HEK293 (cell line): ENCODE measurements around the gene FHIT.
"Not testable (repeated sequence)": the region's sequence is repeated elsewhere in the genome, so short reads cannot be mapped to it uniquely, and the experiment has no call there.

Source experiments
- CTCF ChIA-PET: fragments of 350-600 bp; formaldehyde crosslinking; extraction: SDS; loops from one replicate; lab custom pipeline; 2021; ENCODE audit warnings: antibody characterized with exemption; lab: Yijun Ruan, JAX
- POLR2A ChIA-PET: fragments of 300-600 bp; formaldehyde crosslinking; extraction: SDS; loops from one replicate; lab custom pipeline; 2020; ENCODE audit warnings: antibody characterized with exemption, inconsistent platforms; lab: Yijun Ruan, JAX
- H3K27ac ChIP-seq: fragments of 200-500 bp; sonication (Bioruptor generic); 2 replicates; pipeline ENCODE4 v1.5.1; 2014; ENCODE audit warnings: low read depth, low read length, control low read depth, inconsistent platforms; ENCODE audit errors: extremely low read depth
- H3K36me3 ChIP-seq, 2 experiments: fragments of 200-500 bp in 1 of 2; sonication (Bioruptor generic) in 1 of 2; 1 replicate in 1 of 2; 2 replicates in 1 of 2; pipeline ENCODE4 v1.5.1; 2014 to 2017; ENCODE audit warnings: inconsistent platforms in 2 of 2, low read length in 2 of 2; ENCODE audit not compliant: control insufficient read depth in 2 of 2, insufficient read depth in 1 of 2
- H3K4me1 ChIP-seq: fragments of 200-500 bp; sonication (Bioruptor generic); 2 replicates; pipeline ENCODE4 v1.5.1; 2014; ENCODE audit warnings: mild to moderate bottlenecking, low read length, inconsistent platforms; ENCODE audit not compliant: control insufficient read depth, insufficient read depth
- H3K4me3 ChIP-seq: 2 replicates; pipeline ENCODE4 v1.5.1; 2011; ENCODE audit warnings: low read depth, mild to moderate bottlenecking, control low read depth, low read length, moderate library complexity
- H3K9me3 ChIP-seq: fragments of 200-500 bp; sonication (Bioruptor generic); 2 replicates; pipeline ENCODE4 v1.5.1; 2014; ENCODE audit warnings: low read depth, low read length, inconsistent platforms; ENCODE audit not compliant: control insufficient read depth, insufficient read depth
- GLI4 ChIP-seq: fragments of 450-650 bp; formaldehyde crosslinking; IDR thresholded peaks from 2 replicates; pipeline ENCODE4 v1.5.1; 2016; ENCODE audit warnings: missing biosample characterization, missing genetic modification characterization
- KLF1 ChIP-seq: fragments of 450-650 bp; formaldehyde crosslinking; IDR thresholded peaks from 2 replicates; pipeline ENCODE4 v1.5.1; 2016; ENCODE audit warnings: missing biosample characterization, missing genetic modification characterization
- KLF9 ChIP-seq: fragments of 450-650 bp; formaldehyde crosslinking; IDR thresholded peaks from 2 replicates; pipeline ENCODE4 v1.5.1; 2016; ENCODE audit warnings: missing biosample characterization, missing genetic modification characterization, low read depth
- OSR2 ChIP-seq: fragments of 450-650 bp; formaldehyde crosslinking; IDR thresholded peaks from 2 replicates; pipeline ENCODE4 v1.5.1; 2016; ENCODE audit warnings: missing biosample characterization, missing genetic modification characterization
- PRDM1 ChIP-seq: fragments of 450-650 bp; formaldehyde crosslinking; IDR thresholded peaks from 2 replicates; pipeline ENCODE4; 2016; ENCODE audit warnings: missing biosample characterization, missing genetic modification characterization
- TRIM28 ChIP-seq: IDR thresholded peaks from 2 replicates; pipeline ENCODE4 v1.6.1; 2011; ENCODE audit warnings: low read length, control low read depth, borderline replicate concordance
- ZIC2 ChIP-seq: fragments of 450-650 bp; formaldehyde crosslinking; IDR thresholded peaks from 2 replicates; pipeline ENCODE4 v1.5.1; 2016; ENCODE audit warnings: missing biosample characterization, missing genetic modification characterization
- ZNF112 ChIP-seq: fragments of 450-650 bp; formaldehyde crosslinking; IDR thresholded peaks from 2 replicates; pipeline ENCODE4 v1.5.0; 2017; ENCODE audit warnings: missing biosample characterization, missing genetic modification characterization
- ZNF121 ChIP-seq: fragments of 450-650 bp; formaldehyde crosslinking; IDR thresholded peaks from 2 replicates; pipeline ENCODE4 v1.5.1; 2016; ENCODE audit warnings: missing biosample characterization, missing genetic modification characterization
- ZNF132 ChIP-seq: fragments of 450-650 bp; formaldehyde crosslinking; IDR thresholded peaks from 2 replicates; pipeline ENCODE4 v1.5.1; 2017; ENCODE audit warnings: missing biosample characterization, missing genetic modification characterization, borderline replicate concordance
- ZNF133 ChIP-seq: fragments of 450-650 bp; formaldehyde crosslinking; IDR thresholded peaks from 2 replicates; pipeline ENCODE4 v1.5.1; 2016; ENCODE audit warnings: missing biosample characterization, missing genetic modification characterization
- ZNF23 ChIP-seq: fragments of 450-650 bp; formaldehyde crosslinking; IDR thresholded peaks from 2 replicates; pipeline ENCODE4 v1.5.1; 2016; ENCODE audit warnings: missing biosample characterization, missing genetic modification characterization, borderline replicate concordance
- ZNF280D ChIP-seq: fragments of 450-650 bp; formaldehyde crosslinking; IDR thresholded peaks from 2 replicates; pipeline ENCODE4 v1.5.1; 2016; ENCODE audit warnings: missing biosample characterization, missing genetic modification characterization
- ZNF335 ChIP-seq: fragments of 450-650 bp; formaldehyde crosslinking; conservative IDR thresholded peaks from 2 replicates; pipeline ENCODE4 v1.5.1; 2016; ENCODE audit warnings: missing biosample characterization, missing genetic modification characterization
- ZNF416 ChIP-seq: fragments of 450-650 bp; formaldehyde crosslinking; IDR thresholded peaks from 2 replicates; pipeline ENCODE4 v1.5.1; 2016; ENCODE audit warnings: missing biosample characterization, missing genetic modification characterization
- ZNF48 ChIP-seq: fragments of 450-650 bp; formaldehyde crosslinking; IDR thresholded peaks from 2 replicates; pipeline ENCODE4 v1.5.1; 2016; ENCODE audit warnings: missing biosample characterization, missing genetic modification characterization
- ZNF544 ChIP-seq: fragments of 450-650 bp; formaldehyde crosslinking; IDR thresholded peaks from 2 replicates; pipeline ENCODE4 v1.5.0; 2017; ENCODE audit warnings: missing biosample characterization, missing genetic modification characterization
- ZNF555 ChIP-seq: fragments of 450-650 bp; formaldehyde crosslinking; conservative IDR thresholded peaks from 2 replicates; pipeline ENCODE4 v1.5.1; 2017; ENCODE audit warnings: missing biosample characterization, mild to moderate bottlenecking, missing genetic modification characterization, inconsistent platforms
- ZNF610 ChIP-seq: fragments of 450-650 bp; formaldehyde crosslinking; IDR thresholded peaks from 2 replicates; pipeline ENCODE4 v1.5.1; 2016; ENCODE audit warnings: missing biosample characterization, missing genetic modification characterization, borderline replicate concordance
- ZNF623 ChIP-seq: fragments of 450-650 bp; formaldehyde crosslinking; IDR thresholded peaks from 2 replicates; pipeline ENCODE4 v1.5.1; 2016; ENCODE audit warnings: missing biosample characterization, missing genetic modification characterization
- ZNF677 ChIP-seq: fragments of 450-650 bp; IDR thresholded peaks from 2 replicates; pipeline ENCODE4 v1.5.0; 2018; ENCODE audit warnings: missing biosample characterization, mild to moderate bottlenecking, missing genetic modification characterization, moderate library complexity
- ZNF747 ChIP-seq: fragments of 450-650 bp; formaldehyde crosslinking; IDR thresholded peaks from 2 replicates; pipeline ENCODE4 v1.5.1; 2016; ENCODE audit warnings: missing biosample characterization, missing genetic modification characterization
- ZNF768 ChIP-seq: fragments of 450-650 bp; formaldehyde crosslinking; IDR thresholded peaks from 2 replicates; pipeline ENCODE4 v1.5.1; 2018; ENCODE audit warnings: missing biosample characterization, mild to moderate bottlenecking, missing genetic modification characterization
- ZNF776 ChIP-seq: fragments of 450-650 bp; formaldehyde crosslinking; IDR thresholded peaks from 2 replicates; pipeline ENCODE4 v1.5.0; 2017; ENCODE audit warnings: missing biosample characterization, missing genetic modification characterization, borderline replicate concordance
- ZSCAN30 ChIP-seq: fragments of 450-650 bp; IDR thresholded peaks from 2 replicates; pipeline ENCODE4 v1.5.1; 2018; ENCODE audit warnings: missing biosample characterization, mild to moderate bottlenecking, missing genetic modification characterization, moderate library complexity
- TF ChIP-seq, protein P1 (sequence below): fragments of 450-650 bp; formaldehyde crosslinking; IDR thresholded peaks from 2 replicates; pipeline ENCODE4 v1.5.1; 2016; ENCODE audit warnings: missing biosample characterization, missing genetic modification characterization

FHIT gene

GRCh38 chr3:61066800-61067199 lies 184.5 kb downstream of the FHIT start (continued):
- no peak for TF ChIP-seq ZNF335 (tag by site-specific recombination)

- H3K4me3 ChIP-seq, H3K4me1 ChIP-seq, H3K36me3 ChIP-seq, CTCF ChIA-PET, H3K9me3 ChIP-seq, POLR2A ChIA-PET, H3K27ac ChIP-seq: not testable (repeated sequence)
Measured at GRCh38 chr3:61066222-61066621, 185.0 kb downstream of the FHIT start.

GRCh38 chr3:61065451-61066011 lies 185.7 kb downstream of the FHIT start:
- TF ChIP-seq ZNF48 (tag by site-specific recombination) (no peak), ZNF677 (tag by site-specific recombination) (no peak), KLF1 (tag by site-specific recombination) (no peak), ZNF23 (tag by site-specific recombination) (no peak), OSR2 (tag by site-specific recombination) (peak; percentile 27; the same call in 1 of the 2 replicates), ZNF133 (tag by site-specific recombination) (peak; percentile 61)
- TF ChIP-seq, all 188 proteins: peak for 2
- Histone ChIP-seq H3K27ac (no peak overlapping the region), H3K4me1 (no peaks in the 10 kb centered on the region), H3K4me3 (no peak overlapping the region), H3K36me3 (no peaks in the 10 kb centered on the region), H3K9me3 (no peaks in the 10 kb centered on the region)
- ChIA-PET POLR2A (no interaction called here), CTCF (no interaction called here)

DNA sequence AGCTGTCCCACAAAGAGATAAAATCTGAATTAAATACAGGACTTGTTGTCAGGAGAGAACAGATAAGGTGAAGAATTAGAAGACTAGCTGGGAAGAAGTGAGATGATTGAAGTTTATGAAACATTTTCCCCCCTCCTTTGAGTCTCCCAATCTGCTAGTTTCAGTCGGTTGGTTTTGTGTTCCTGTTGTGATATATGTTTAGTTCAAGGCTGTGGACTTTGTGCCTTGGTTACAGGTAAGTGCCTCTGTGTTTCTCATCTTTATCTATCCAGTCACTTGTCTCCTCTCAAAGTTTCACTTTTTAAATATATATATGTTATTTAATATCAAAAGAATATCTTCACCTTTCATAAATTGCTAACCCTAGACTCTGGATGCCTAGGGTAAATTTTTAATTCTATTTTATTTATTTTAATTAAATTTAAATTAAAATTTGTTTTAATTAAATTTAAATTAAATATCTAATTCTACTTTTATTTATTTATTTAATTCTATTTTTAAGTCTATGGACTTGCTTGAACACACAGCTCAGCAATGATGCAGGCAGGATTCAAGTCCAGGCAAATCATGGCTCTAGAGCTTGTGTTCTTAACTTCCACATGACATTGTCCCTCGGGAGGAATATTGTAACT lies 190.0 kb downstream of the FHIT start:
- TF ChIP-seq ZNF280D (tag by site-specific recombination) (no peak), PRDM1 (no peak)
- TF ChIP-seq, protein P1, sequence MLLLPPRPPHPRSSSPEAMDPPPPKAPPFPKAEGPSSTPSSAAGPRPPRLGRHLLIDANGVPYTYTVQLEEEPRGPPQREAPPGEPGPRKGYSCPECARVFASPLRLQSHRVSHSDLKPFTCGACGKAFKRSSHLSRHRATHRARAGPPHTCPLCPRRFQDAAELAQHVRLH = no peak
- no peaks in the 10 kb centered on the region for H3K9me3 ChIP-seq
- CTCF ChIA-PET = no interaction called here
- no peak overlapping the region for H3K4me3 ChIP-seq
- no peak overlapping the region for H3K27ac ChIP-seq
- no peaks in the 10 kb centered on the region for H3K36me3 ChIP-seq
- POLR2A ChIA-PET = no interaction called here
- no peaks in the 10 kb centered on the region for H3K4me1 ChIP-seq

DNA sequence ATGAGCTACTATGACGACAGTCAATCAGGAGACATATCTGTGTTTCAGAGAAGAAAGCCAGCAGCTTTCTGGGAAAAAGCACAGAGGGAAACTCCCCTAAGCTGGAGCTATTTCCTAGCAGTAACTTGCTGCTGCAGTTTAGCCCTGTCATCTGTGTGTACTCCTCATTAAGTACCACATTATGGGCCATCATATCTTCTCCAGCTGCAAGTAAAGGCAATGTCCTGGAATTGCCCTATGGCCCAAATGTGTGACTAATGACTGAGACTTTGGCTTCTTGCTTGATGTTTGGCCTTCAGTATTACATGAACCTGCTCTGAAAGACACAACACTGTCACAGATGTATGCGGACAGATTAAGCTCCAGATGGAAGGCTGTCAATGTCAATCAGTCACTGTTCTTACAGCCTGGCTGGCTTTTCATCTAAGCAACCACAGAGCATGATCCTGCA lies 190.8 kb downstream of the FHIT start:
- ChIA-PET POLR2A (no interaction called here), CTCF (no interaction called here)
- Histone ChIP-seq H3K27ac (no peak overlapping the region), H3K4me1 (no peaks in the 10 kb centered on the region), H3K4me3 (no peak overlapping the region), H3K9me3 (no peaks in the 10 kb centered on the region), H3K36me3 (no peaks in the 10 kb centered on the region)
- TF ChIP-seq ZNF747 (tag by site-specific recombination) (no peak), TRIM28 (no peak), ZNF544 (tag by site-specific recombination) (no peak), ZNF132 (tag by site-specific recombination) (no peak), ZNF776 (tag by site-specific recombination) (no peak), ZNF121 (tag by site-specific recombination) (no peak), ZSCAN30 (tag by site-specific recombination) (no peak), ZNF112 (tag by site-specific recombination) (no peak), KLF9 (tag by site-specific recombination) (no peak), ZNF623 (tag by site-specific recombination) (no peak), ZNF768 (no peak), ZNF610 (no peak), ZIC2 (tag by site-specific recombination) (no peak), ZNF416 (tag by site-specific recombination) (no peak), GLI4 (tag by site-specific recombination) (no peak), ZNF555 (tag by site-specific recombination) (no peak)
